DMS 273 (cell line): ENCODE data around the gene GRAP2.
"Not testable (repeated sequence)": the region's sequence is repeated elsewhere in the genome, so short reads cannot be mapped to it uniquely, and the experiment has no call there.

ENCODE experiments used
- DNase-seq: peaks from one replicate; lab custom pipeline; 2025; ENCODE audit not compliant: unreplicated experiment; lab: John Stamatoyannopoulos, UW

GRAP2 gene

DNA sequence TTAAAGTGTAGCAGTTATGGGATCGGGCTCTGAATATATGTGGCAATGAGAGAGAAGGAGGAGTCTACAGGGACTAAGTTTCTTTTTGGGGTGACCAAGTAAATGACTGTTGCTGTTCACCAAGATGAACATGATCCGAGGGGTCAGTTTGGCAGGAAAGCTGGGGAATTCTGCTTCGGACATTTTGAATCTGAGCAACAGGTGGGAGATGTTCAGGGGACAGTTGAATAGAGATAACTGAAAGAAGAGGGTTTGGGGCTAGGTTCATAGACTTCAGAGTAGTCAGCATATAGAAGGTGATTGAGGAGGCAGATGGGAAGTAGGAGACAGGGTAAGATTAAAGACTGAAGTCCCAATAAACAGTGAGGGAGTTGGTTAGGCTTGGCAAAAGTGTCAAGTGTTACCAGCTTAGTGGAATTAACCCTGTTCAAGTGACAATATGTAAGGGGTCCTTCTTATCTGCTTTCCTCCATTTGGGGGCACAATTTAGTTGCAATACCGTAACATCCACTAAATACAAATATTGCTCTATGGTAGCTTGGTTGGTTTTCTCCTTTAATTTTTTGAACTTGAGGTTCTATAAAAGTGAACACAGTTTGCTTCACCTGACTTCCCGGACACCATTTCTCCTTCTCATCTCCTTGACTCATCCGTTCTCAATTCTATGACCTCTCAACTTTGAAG is 4.4 kb upstream of the GRAP2 start:
- no peak for DNase-seq

GRCh38 chr22:39897841-39898240 is 3.0 kb upstream of the GRAP2 start:
- peak; percentile 40 for DNase-seq

GRCh38 chr22:39898997-39899396 is 1.9 kb upstream of the GRAP2 start:
- DNase-seq = peak; percentile 43

DNA sequence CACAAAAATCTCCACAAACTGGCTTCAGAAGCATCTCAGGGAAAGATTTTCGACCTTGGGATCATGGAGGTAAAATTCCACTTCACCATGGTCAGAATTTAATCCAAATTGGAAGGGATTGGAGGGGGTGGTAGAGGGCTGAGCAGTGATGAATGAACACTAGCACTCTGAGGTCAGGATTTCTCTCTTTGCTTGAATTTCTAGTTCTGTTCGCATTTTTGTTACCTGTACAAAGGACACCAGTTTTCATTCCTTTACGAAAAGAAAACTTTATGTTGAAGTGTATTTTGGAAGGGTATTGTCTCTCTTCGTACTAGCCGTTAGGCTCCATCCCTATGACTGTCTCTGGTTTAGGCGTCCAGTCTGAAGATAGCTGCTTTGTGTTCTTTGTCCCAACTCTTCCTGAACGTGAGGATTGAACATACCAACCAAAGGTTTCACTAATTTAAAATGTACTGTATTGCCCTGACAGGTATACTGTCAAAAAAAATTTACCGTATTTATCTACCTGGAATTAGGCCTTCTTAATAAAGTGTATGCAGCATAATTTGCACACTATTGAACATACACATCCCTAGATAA is 772 bp downstream of the GRAP2 start:
- DNase-seq = no peak

DNA sequence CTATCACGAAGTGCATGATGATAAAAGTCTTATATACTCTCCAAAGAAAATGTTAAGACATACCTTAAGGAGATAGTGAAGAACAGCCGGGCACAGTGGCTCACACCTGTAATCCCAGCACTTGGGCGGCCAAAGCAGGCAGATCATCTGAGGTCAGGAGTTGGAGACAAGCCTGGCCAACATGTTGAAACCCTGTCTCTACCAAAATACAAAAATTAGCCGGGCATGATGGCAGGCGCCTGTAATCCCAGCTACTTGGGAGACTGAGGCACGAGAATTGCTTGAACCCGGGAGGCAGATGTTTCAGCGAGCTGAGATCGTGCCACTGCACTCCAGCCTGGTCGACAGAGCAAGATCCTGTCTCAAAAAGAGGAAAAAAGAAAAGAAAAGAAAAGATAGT is 3.1 kb downstream of the GRAP2 start:
- not testable (repeated sequence) for DNase-seq

DNA sequence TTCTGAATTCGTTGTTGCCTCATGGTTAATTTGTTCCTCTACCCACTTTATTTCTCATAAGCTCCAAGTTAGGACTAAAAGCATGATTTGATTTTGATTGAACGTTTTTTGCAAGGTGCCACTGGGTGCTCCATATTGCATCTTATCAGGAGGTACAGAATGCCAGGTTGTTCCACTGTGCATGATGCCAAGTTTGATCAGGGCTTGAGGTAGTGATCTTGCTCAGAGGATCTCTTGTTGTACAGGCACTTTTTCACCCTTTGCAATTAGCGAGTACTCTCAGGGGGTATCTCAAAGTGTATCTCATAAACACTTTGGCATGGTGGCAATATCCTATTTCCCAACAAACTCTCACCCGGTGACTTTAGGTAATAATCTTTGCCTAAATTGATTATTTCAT is 4.0 kb downstream of the GRAP2 start:
- DNase-seq = no peak

DNA sequence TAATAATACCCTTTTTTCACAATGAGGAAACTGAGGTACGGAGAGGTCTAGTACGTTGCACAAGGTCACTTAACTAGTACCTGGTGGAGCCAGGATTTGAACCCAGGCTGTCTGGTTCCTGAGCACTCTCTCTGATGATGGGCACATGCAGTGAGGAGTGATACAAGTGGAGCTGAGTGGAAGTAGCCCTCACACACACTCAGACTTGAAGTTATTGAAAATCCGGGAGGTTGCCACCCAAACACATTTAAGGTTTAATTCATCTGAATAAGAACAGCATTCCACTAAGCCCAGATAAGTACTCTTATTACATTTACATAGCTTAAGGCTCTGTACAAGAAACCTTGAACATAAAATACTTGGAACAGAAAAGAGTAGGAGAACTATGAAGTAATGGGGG is 4.8 kb downstream of the GRAP2 start:
- DNase-seq = no peak

GRCh38 chr22:39906207-39906606 is 5.3 kb downstream of the GRAP2 start:
- DNase-seq = no peak

GRCh38 chr22:39907047-39907446 is 6.2 kb downstream of the GRAP2 start:
- DNase-seq = no peak

DNA sequence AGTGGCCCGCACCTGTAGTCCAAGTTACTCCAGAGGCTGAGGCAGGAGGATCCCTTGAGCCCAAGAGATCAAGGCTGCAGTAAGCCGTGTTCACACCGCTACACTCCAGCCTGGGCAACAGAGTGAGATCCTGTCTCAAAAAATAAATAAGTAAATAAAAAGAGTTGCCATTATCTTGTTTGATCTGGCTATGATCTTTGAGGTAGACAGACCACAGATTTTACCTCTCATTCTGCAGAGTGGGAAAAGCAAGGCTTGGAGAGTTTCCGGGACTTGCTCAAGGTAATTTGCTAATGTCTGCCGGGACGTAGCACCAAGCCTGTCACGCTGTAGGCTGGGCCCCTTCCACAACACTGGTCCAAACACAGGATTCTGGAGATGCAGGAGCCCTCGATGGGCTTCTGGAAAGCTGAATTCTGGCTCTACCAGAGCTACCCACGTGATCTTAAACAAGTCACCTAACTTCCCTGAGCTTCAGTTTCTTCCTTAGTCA is 6.8 kb downstream of the GRAP2 start:
- DNase-seq = no peak

- no peak for DNase-seq
Measured at GRCh38 chr22:39908136-39908535, 7.3 kb downstream of the GRAP2 start.

GRCh38 chr22:39908737-39909136 is 7.9 kb downstream of the GRAP2 start:
- DNase-seq = no peak

DNA sequence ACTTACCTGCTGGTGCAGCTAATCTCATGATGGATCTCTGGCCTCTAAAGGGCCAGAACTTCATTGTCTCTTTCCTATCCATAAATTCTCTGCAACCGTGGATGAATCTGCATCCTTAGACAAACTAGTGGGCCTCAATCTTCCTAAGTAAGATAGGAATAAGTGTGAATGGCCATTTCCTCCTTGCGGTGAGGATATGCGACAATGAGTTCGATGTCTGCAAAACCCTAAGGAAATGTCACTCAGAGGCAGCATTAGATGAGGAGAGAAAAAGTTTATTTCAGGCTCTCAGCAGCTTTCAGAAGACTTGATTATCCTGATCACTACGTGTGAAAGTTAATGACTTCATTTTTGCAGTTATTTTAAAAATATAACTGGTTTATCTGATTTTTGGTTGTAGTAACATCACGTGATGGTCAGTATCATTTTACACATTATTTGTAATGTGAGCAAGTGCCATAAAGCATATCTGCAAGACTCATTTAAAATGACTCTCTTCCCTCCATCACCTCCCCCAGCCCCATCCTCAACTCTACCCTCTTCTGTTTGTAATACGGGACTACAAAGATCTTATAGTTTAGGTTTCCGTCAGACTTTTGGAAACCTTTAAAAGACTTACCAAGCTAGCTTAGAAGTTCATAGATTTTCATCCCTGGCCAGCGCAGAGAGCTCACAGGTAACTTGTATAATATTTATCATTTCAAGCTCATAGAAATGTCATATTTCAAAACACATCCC is 10.2 kb downstream of the GRAP2 start:
- DNase-seq = no peak

DNA sequence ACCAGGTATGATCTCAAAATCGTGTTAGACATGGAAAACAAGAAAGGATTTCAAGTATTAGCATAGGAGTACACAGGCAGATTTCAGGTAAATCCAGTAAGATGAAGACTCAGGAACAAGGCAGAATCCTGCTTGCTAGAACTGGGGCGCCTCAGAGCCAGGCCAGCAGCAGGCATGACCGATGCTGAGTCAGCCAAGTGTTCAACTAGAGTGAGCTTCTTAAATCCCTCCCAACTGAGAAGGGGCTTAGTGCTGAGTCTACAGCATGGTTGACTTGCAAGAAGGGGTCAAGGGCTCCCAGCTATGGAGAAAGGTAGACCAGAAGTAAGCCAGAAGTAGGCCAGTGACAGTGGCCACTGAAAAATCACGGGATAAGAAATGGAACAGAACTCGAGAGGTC is 12.4 kb downstream of the GRAP2 start:
- DNase-seq = no peak

DNA sequence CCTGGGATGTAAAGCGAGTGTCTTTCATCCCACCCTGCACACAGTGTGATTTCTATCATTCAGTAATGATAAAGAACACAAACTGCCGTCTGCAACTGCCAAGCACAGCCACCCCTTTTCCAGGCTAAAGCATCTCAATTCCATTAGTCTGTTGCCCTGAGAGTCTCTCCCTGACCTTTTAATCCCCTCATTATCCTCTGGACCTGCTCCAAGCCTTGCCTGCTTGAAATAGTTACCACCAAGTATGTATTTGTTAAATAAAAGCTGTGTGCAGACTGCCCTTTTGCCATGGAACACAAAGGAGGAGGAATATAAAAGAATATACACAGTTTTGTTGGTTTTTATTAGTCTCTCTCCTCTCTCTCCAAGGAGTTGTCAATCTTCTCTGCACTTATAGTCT is 13.0 kb downstream of the GRAP2 start:
- DNase-seq = no peak

- DNase-seq = no peak
Measured at GRCh38 chr22:39914584-39914983, 13.7 kb downstream of the GRAP2 start.

DNA sequence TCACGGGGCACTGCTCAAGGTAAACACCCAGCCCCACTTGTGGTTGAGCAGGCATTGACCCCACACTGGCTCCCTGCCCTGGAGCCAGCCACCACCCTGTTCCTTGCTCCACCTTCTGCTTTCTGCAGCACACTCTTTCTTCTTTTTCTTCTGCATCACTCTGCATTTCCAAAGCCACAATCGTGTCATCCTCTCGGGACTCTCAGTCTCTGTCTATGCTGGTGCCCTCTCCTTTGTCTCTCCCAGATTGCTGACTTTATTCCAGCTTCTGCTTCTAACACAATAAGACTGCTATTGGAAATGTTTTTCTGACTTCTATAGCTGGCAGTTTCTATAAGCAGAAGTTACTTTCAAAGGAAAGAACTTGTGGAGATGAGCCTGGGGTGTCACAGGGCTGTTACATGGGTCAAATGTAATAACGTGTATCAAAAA is 14.4 kb downstream of the GRAP2 start:
- DNase-seq = no peak

DNA sequence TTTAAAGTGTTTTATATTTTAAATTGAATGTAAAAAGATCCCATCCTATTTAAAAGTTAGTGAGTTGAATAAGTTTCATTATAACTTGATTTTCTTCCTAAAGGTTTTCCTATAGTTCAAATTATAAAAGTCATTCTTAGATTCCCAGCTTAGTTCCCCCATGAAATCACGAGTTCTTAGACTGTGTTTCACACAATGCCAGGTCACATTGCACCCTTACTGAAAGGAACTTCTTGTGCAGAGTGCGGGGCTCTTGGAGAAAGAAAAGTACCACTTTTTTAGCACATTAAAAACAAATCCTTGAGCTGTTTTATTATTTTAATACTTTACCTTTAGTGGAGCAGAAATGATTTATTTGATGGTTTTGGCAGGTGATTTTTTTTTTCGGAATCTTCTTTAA is 15.6 kb downstream of the GRAP2 start:
- DNase-seq = no peak

GRCh38 chr22:39917197-39917643 is 16.3 kb downstream of the GRAP2 start:
- DNase-seq = no peak

DNA sequence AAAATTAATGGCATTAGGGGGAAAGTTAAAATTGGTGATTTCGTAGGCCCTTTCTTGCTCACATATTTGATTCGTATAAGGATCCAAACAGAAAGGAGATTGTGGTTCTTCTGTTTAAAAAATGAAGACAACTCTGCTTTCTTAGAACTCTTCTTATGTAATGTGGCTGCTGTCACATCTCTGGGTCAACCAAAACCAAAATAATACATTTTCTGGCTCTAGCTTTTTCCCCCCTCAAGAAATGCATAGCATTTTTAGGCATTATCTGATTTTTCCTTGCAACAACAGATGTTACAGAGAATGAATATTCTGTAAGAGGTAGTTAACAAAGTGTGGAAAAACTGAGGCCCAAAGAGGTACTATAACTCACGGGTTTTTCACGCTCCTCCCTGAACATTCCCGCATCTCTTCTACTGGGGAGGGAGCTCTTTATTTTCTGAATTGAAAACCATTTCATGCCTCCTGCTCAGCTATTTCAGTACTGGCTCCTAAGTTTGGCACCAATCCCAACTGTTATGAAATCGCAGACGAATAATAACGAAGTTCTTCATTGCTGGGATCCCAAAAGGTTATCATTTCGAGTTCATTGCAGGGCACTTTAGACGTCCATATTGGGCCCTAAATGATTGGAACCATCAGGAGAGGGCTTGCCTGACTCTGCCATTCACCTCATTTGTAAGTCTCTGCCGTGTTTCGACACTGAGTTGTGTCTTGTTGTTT is 17.1 kb downstream of the GRAP2 start:
- DNase-seq = peak; percentile 15

DNA sequence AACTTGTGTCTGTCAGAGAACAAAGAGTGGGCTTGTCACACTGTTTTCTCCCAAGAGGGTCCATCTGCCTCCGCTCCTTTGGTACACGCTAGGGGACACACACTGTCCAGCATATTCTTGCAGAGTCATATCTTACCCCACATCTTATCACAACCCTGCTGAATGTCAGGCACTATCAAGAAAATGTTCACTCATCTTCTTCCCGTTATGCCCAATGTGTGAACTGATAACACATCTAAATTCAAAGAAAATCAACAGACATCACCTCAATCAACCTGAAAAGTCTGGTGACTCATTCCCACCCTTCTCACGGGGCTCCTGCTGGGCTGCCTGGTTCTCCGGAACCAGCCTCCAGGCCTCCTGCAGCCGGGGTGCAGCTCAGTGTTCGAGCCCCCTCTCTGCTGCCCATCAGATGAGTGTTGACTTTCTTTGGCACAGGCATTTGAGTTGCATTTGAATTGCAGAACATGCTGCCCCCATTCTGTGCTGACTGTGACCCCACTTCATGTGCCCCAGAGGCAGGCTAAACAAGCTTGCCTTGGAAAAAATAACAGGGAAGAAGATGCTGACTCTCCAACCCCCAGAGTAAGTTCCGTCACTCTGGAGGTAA is 19.4 kb downstream of the GRAP2 start:
- no peak for DNase-seq
